ENCODE results near the gene RFK. TPM values are rescaled to one million over a fixed set of nuclear protein-coding genes. Genes with fewer than 3 reads are reported as not detected.

Gene RFK
- total RNA-seq, 2 experiments from 2014 or later: 17.0 to 19.0 TPM

GRCh38 chr9:76424491-76424890 is 30.3 kb upstream of the RFK start:
- ATAC-seq: peak; percentile 75
- Mint-ChIP-seq H3K4me3 (no peak overlapping the region), H3K4me1 (peaks cover 31% of the 10 kb centered on the region)

GRCh38 chr9:76423216-76424177 is 29.3 kb upstream of the RFK start:
- peaks cover 9% of the 10 kb centered on the region for H3K36me3 Mint-ChIP-seq
- DNase-seq (no peak), ATAC-seq (peak; percentile 45)
- peak overlapping the region; percentile 4 for H3K4me3 Mint-ChIP-seq
- H3K9me3 Mint-ChIP-seq (ENCODE audit: low read depth): no peaks in the 10 kb centered on the region
- peak overlapping the region; percentile 75 for H3K27ac Mint-ChIP-seq
- no peaks in the 10 kb centered on the region for H3K27me3 Mint-ChIP-seq
- H3K4me1 Mint-ChIP-seq: peaks cover 31% of the 10 kb centered on the region
- CTCF ChIA-PET: interaction anchor here (0.5 to 1.0 kb wide), 3 partner anchors 19 to 47 kb away, joined by 3 to 4 read pairs (median 3); no protein-coding TSS in a partner anchor

More at GRCh38 chr9:76424491-76424890, 30.3 kb upstream of the RFK start:
- CTCF ChIA-PET: interaction anchor here (1.0 kb wide), 2 partner anchors 20 to 23 kb away, joined by 3 read pairs; no protein-coding TSS in a partner anchor
- DNase-seq: no peak
- H3K36me3 Mint-ChIP-seq: peaks cover 9% of the 10 kb centered on the region
- H3K27me3 Mint-ChIP-seq: no peaks in the 10 kb centered on the region
- H3K27ac Mint-ChIP-seq: peak overlapping the region; percentile 75
- H3K9me3 Mint-ChIP-seq (ENCODE audit: low read depth): no peaks in the 10 kb centered on the region

- CTCF ChIA-PET: interaction anchor here (0.6 to 1.8 kb wide), 9 partner anchors 10 to 557 kb away, joined by 3 to 8 read pairs (median 4); no protein-coding TSS in a partner anchor
- no peak for DNase-seq
- no peak for ATAC-seq
- H3K4me3 Mint-ChIP-seq: no peak overlapping the region
- no peaks in the 10 kb centered on the region for H3K27me3 Mint-ChIP-seq
- H3K36me3 Mint-ChIP-seq: peaks cover 18% of the 10 kb centered on the region
- no peaks in the 10 kb centered on the region for H3K9me3 Mint-ChIP-seq (ENCODE audit: low read depth)
- no peak overlapping the region for H3K27ac Mint-ChIP-seq
- peaks cover 38% of the 10 kb centered on the region for H3K4me1 Mint-ChIP-seq
Measured at GRCh38 chr9:76419782-76420380, 25.7 kb upstream of the RFK start.

- no peaks in the 10 kb centered on the region for H3K27me3 Mint-ChIP-seq
- H3K27ac Mint-ChIP-seq: no peak overlapping the region
- H3K4me1 Mint-ChIP-seq: peaks cover 37% of the 10 kb centered on the region
- no peak for DNase-seq
- H3K9me3 Mint-ChIP-seq (ENCODE audit: low read depth): peaks cover 8% of the 10 kb centered on the region
- no peak overlapping the region for H3K4me3 Mint-ChIP-seq
- CTCF ChIA-PET: interaction anchor here (1.2 kb wide), 1 partner anchor 24 kb away, joined by 3 read pairs; no protein-coding TSS in a partner anchor
- ATAC-seq: no peak
- H3K36me3 Mint-ChIP-seq: peaks cover 33% of the 10 kb centered on the region
Measured at GRCh38 chr9:76417394-76417793, 23.2 kb upstream of the RFK start.

- H3K9me3 Mint-ChIP-seq (ENCODE audit: low read depth): peaks cover 8% of the 10 kb centered on the region
- DNase-seq (no peak), ATAC-seq (no peak)
- CTCF ChIA-PET: no interaction called here
- no peaks in the 10 kb centered on the region for H3K27me3 Mint-ChIP-seq
- H3K36me3 Mint-ChIP-seq: peaks cover 26% of the 10 kb centered on the region
- H3K27ac Mint-ChIP-seq: no peak overlapping the region
- peaks cover 35% of the 10 kb centered on the region for H3K4me1 Mint-ChIP-seq
- H3K4me3 Mint-ChIP-seq: no peak overlapping the region
Measured at GRCh38 chr9:76415731-76416130, 21.5 kb upstream of the RFK start.

GRCh38 chr9:76415154-76415553 is 20.9 kb upstream of the RFK start:
- peaks cover 8% of the 10 kb centered on the region for H3K9me3 Mint-ChIP-seq (ENCODE audit: low read depth)
- no peaks in the 10 kb centered on the region for H3K27me3 Mint-ChIP-seq
- no peak overlapping the region for H3K4me3 Mint-ChIP-seq
- H3K36me3 Mint-ChIP-seq: peaks cover 29% of the 10 kb centered on the region
- H3K27ac Mint-ChIP-seq: peak overlapping the region; percentile 47
- DNase-seq: no peak
- CTCF ChIA-PET: no interaction called here
- ATAC-seq: peak; percentile 12
- H3K4me1 Mint-ChIP-seq: peaks cover 35% of the 10 kb centered on the region

- CTCF ChIA-PET: no interaction called here
- H3K4me3 Mint-ChIP-seq: no peak overlapping the region
- H3K9me3 Mint-ChIP-seq (ENCODE audit: low read depth): peaks cover 8% of the 10 kb centered on the region
- peaks cover 35% of the 10 kb centered on the region for H3K4me1 Mint-ChIP-seq
- H3K36me3 Mint-ChIP-seq: peaks cover 29% of the 10 kb centered on the region
- peak; percentile 36 for ATAC-seq
- H3K27me3 Mint-ChIP-seq: no peaks in the 10 kb centered on the region
- H3K27ac Mint-ChIP-seq: peak overlapping the region; percentile 41
- peak; percentile 48 for DNase-seq
Measured at GRCh38 chr9:76414661-76415060, 20.4 kb upstream of the RFK start.

- Mint-ChIP-seq H3K27me3 (no peaks in the 10 kb centered on the region), H3K27ac (no peak overlapping the region), H3K36me3 (peaks cover 29% of the 10 kb centered on the region), H3K4me1 (peaks cover 39% of the 10 kb centered on the region), H3K9me3 (ENCODE audit: low read depth) (peaks cover 8% of the 10 kb centered on the region), H3K4me3 (no peak overlapping the region)
- CTCF ChIA-PET: interaction anchor here (1.2 kb wide), 1 partner anchor 27 kb away, joined by 3 read pairs; no protein-coding TSS in a partner anchor
- DNase-seq (no peak), ATAC-seq (no peak)
Measured at GRCh38 chr9:76413658-76414057, 19.4 kb upstream of the RFK start.

GRCh38 chr9:76412638-76413037 is 18.4 kb upstream of the RFK start:
- CTCF ChIA-PET: interaction anchor here (1.2 kb wide), 1 partner anchor 28 kb away, joined by 3 read pairs; no protein-coding TSS in a partner anchor
- Mint-ChIP-seq H3K4me1 (peaks cover 47% of the 10 kb centered on the region), H3K4me3 (no peak overlapping the region), H3K27ac (no peak overlapping the region), H3K27me3 (no peaks in the 10 kb centered on the region), H3K9me3 (ENCODE audit: low read depth) (peaks cover 8% of the 10 kb centered on the region), H3K36me3 (peaks cover 27% of the 10 kb centered on the region)
- no peak for ATAC-seq
- DNase-seq: no peak

- CTCF ChIA-PET: interaction anchor here (0.7 to 1.8 kb wide), 2 partner anchors 12 to 37 kb away, joined by 6 read pairs; partner anchors contain the start of gene RFK
- H3K4me3 Mint-ChIP-seq: no peak overlapping the region
- H3K27ac Mint-ChIP-seq: no peak overlapping the region
- no peaks in the 10 kb centered on the region for H3K9me3 Mint-ChIP-seq (ENCODE audit: low read depth)
- H3K36me3 Mint-ChIP-seq: peaks cover 3% of the 10 kb centered on the region
- ATAC-seq (no peak), DNase-seq (no peak)
- peaks cover 45% of the 10 kb centered on the region for H3K4me1 Mint-ChIP-seq
- H3K27me3 Mint-ChIP-seq: no peaks in the 10 kb centered on the region
Measured at GRCh38 chr9:76405868-76406267, 11.6 kb upstream of the RFK start.

- no peaks in the 10 kb centered on the region for H3K9me3 Mint-ChIP-seq (ENCODE audit: low read depth)
- no peaks in the 10 kb centered on the region for H3K36me3 Mint-ChIP-seq
- CTCF ChIA-PET: interaction anchor here (1.3 to 1.8 kb wide), 3 partner anchors 11 to 298 kb away, joined by 4 to 10 read pairs (median 5); partner anchors contain the start of gene RFK
- no peaks in the 10 kb centered on the region for H3K27me3 Mint-ChIP-seq
- no peak overlapping the region for H3K4me3 Mint-ChIP-seq
- H3K27ac Mint-ChIP-seq: no peak overlapping the region
- ATAC-seq (no peak), DNase-seq (no peak)
- H3K4me1 Mint-ChIP-seq: peaks cover 50% of the 10 kb centered on the region
Measured at GRCh38 chr9:76405340-76405739, 11.1 kb upstream of the RFK start.

GRCh38 chr9:76404401-76404800 is 10.2 kb upstream of the RFK start:
- H3K4me1 Mint-ChIP-seq: peaks cover 52% of the 10 kb centered on the region
- DNase-seq (no peak), ATAC-seq (no peak)
- H3K9me3 Mint-ChIP-seq (ENCODE audit: low read depth): no peaks in the 10 kb centered on the region
- no peaks in the 10 kb centered on the region for H3K36me3 Mint-ChIP-seq
- no peaks in the 10 kb centered on the region for H3K27me3 Mint-ChIP-seq
- no peak overlapping the region for H3K27ac Mint-ChIP-seq
- H3K4me3 Mint-ChIP-seq: no peak overlapping the region
- CTCF ChIA-PET: interaction anchor here (0.7 to 1.8 kb wide), 9 partner anchors 10 to 299 kb away, joined by 3 to 10 read pairs (median 4); partner anchors contain the start of gene RFK

- CTCF ChIA-PET: interaction anchor here (1.0 to 1.8 kb wide), 4 partner anchors 9 to 255 kb away, joined by 3 to 5 read pairs (median 4); partner anchors contain the start of gene RFK
- peak; percentile 96 for ATAC-seq
- H3K36me3 Mint-ChIP-seq: no peaks in the 10 kb centered on the region
- no peaks in the 10 kb centered on the region for H3K9me3 Mint-ChIP-seq (ENCODE audit: low read depth)
- H3K4me1 Mint-ChIP-seq: peaks cover 45% of the 10 kb centered on the region
- peak overlapping the region; percentile 80 for H3K27ac Mint-ChIP-seq
- no peaks in the 10 kb centered on the region for H3K27me3 Mint-ChIP-seq
- peak overlapping the region; percentile 69 for H3K4me3 Mint-ChIP-seq
- no peak for DNase-seq
Measured at GRCh38 chr9:76403352-76403751, 9.1 kb upstream of the RFK start.
